HG03139 (cell line): Measurements from ENCODE around the gene OR8D4.
A peak's percentile ranks its signal among the peaks of the same experiment; 100 is the strongest.
"Not testable (repeated sequence)": the region's sequence is repeated elsewhere in the genome, so short reads cannot be mapped to it uniquely, and the experiment has no call there.

Experiments
- ATAC-seq: cut with Tn5 transposase; IDR thresholded peaks from one replicate; pipeline ENCODE4 v1.9.1; 2021; ENCODE audit not compliant: unreplicated experiment

OR8D4 gene

GRCh38 chr11:123901867-123902266, at the start of gene OR8D4:
Gene OR8D4, plus strand, starts transcription at chr11:123902167. Its CDS starts 4,265 bp downstream, at chr11:123906432.
- no peak for ATAC-seq

DNA sequence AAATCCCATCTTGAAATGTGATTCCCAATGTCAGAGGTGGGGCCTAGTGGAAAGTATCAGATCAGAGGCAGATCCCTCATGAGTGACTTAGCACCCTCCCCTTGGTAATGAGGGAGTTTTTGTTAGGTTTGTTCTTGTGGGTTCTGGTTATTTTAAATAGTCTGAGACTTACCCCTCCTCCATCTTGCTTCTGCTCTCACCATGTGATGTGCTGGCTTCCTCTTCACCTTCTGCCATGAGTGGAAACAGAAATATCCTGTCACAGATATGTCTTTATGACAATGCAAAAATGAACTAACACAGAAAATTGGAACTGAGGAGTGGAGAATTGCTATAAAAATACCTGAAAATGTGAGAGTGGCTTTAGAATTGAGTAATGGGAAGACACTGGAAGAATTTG, 49.6 kb upstream of the OR8D4 start:
- no peak for ATAC-seq

GRCh38 chr11:123853038-123853437, 48.9 kb upstream of the OR8D4 start:
- no peak for ATAC-seq

DNA sequence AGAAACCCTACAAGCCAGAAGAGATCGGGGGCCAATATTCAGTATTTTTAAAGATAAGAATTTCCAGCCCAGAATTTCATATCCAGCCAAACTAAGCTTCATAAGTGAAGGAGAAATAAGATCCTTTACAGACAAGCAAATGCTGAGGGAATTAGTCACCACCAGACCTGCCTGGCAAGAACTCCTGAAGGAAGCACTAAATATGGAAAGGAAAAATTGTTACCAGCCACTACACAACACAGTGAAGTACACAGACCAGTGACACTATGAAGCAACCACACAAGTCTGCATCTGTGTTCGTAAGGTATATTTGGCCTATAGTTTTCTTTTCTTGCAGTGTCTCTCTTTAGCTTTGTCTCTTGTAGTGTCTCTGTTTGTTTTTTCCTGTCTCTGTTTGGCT, 45.5 kb upstream of the OR8D4 start:
- no peak for ATAC-seq

- ATAC-seq = no peak
Observed at GRCh38 chr11:123859731-123860130, 42.2 kb upstream of the OR8D4 start.

- ATAC-seq = not testable (repeated sequence)
Observed at GRCh38 chr11:123865293-123865692, 36.7 kb upstream of the OR8D4 start.

DNA sequence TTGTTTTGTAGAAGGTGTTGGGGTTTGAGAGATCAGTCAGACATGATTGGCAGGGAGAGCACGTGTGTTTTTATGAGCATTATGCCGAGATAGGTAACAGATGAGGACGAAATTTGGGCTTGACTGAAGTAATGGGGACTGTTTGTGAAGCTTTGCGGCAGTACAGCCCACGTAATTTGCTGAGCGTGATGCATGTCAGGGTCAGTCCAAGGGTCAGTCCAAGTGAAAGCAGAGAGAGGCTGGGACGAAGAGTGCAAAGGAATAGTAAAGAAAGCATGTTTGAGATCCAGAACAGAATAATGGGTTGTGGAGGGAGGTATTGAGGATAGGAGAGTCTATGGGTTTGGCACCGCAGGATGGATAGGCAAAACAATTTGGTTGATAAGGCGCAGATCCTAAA, 34.2 kb upstream of the OR8D4 start:
- not testable (repeated sequence) for ATAC-seq

DNA sequence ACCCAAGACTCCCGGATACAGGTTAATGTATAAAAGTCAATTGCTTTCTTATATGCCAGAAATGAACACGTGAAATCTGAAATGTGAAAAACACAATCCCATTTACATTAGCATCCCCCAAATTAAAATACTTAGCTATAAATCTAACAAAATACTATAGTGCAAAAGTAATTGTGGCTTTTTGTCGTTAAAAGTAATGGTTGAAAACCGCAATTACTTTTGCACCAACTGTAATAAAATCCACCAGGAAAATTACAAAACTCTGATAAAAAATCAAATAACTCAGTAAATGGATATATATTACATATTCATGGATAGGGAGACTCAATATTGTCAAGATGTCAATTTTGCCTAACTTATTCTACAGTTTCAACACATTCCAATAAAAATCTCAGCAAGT, 21.1 kb upstream of the OR8D4 start:
- ATAC-seq = no peak

- no peak for ATAC-seq
Observed at GRCh38 chr11:123885570-123885969, 16.4 kb upstream of the OR8D4 start, which contains the start of gene TMEM225. Gene TMEM225, minus strand, starts transcription at chr11:123885670. Its CDS starts 245 bp downstream, at chr11:123885425.

DNA sequence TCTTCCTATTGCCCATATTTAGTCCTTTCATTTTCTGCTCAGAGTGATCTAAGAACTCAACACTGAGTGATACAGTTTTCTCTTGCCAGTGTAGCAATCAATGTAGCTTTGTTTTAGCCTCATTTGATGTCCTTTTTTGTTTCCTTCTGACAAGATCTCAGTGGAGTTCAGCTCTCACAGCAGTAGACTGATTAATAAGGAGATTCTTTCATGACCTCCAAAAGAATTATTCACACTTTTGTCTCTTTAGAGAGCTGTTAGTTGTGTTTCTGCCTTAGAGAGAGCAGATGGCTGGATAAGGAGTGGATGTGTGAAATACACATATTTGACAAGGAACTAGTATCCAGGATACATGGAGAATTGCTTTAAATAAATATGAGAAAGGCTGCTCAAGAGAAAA, 9.9 kb upstream of the OR8D4 start:
- no peak for ATAC-seq

DNA sequence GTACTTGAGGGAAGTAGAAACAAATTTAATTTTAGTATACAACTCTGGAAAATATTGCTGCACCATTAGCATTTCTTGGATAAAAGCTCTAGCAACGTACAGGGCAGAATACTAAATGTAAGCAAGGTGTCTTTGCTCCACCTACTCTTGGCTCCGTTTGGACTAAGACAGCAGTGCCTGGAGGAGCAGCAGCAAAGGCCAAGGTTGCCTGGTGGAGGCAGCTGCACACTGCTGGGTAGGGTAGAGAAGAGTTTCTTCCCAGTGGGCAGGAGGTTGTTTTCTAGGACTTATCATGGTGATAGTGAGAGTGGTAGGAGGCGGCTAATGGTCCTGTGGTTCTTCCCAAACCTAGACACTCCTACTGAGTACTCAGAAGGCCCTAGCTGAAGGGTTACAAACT, 2.2 kb upstream of the OR8D4 start:
- no peak for ATAC-seq

DNA sequence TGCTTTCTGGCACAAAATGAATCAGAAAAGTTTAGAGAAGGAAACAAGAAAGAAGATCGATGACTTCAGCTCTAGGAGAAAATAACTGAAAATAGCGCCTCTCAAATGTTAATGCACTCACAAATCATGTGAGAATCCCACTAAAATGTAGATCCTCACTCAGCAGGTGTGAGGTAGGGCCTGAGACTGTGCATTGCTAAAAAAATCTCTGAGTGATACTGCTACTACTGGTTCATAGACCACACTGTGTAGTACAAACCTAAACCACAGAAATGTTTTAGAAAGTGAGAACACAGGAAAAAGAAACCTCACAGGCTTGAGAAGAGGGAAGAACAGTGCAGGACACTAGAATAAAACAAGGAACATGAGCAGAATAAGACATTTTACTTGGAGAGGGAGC, 2.0 kb downstream of the OR8D4 start:
- peak; percentile 68 for ATAC-seq

GRCh38 chr11:123904932-123905331, 3.0 kb downstream of the OR8D4 start:
- no peak for ATAC-seq

GRCh38 chr11:123905826-123906225, 3.9 kb downstream of the OR8D4 start:
- no peak for ATAC-seq

GRCh38 chr11:123920943-123921342, 19.0 kb downstream of the OR8D4 start:
- no peak for ATAC-seq

- no peak for ATAC-seq
Observed at GRCh38 chr11:123924027-123924426, 22.1 kb downstream of the OR8D4 start.

GRCh38 chr11:123939317-123939716, 37.4 kb downstream of the OR8D4 start, which contains the start of gene OR4D5:
Gene OR4D5, plus strand, starts transcription at chr11:123939617. Its CDS starts 0 bp downstream, at chr11:123939617.
- ATAC-seq = no peak

GRCh38 chr11:123942413-123942812, 40.4 kb downstream of the OR8D4 start:
- ATAC-seq = no peak

GRCh38 chr11:123943738-123944137, 41.8 kb downstream of the OR8D4 start, which contains the start of gene OR6T1:
Gene OR6T1, minus strand, starts transcription at chr11:123943838. Its CDS starts 0 bp downstream, at chr11:123943838.
- ATAC-seq = no peak

GRCh38 chr11:123945132-123945531, 43.2 kb downstream of the OR8D4 start:
- ATAC-seq = no peak

DNA sequence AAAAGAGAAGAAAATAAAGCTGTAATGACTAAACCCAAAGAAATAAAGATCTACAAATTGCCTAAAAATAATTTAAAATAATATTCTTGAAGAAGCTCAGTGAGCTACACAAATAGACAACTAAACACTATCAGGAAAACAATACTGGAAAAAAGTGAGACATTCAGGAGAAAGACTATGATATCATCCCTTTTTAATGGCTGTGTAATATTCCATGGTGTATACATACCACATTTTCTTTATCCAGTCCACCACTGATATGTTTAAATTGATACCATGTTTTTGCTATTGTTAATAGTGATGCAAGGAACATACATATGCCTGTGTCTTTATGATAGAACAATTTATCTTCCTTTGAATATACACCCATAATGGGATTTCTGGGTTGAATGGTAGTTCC, 54.8 kb downstream of the OR8D4 start:
- no peak for ATAC-seq
